ENCODE data around the gene SLFN5. TPM values are rescaled to one million over a fixed set of nuclear protein-coding genes. Genes with fewer than 3 reads are reported as not detected.
"Not testable (repeated sequence)": the region's sequence is repeated elsewhere in the genome, so short reads cannot be mapped to it uniquely, and the experiment has no call there.

Gene SLFN5
- total RNA-seq (2021; fragmentation: NEBNext Ultra II Directional; extraction: Animal tissue kit (Norgen Biotek cat#: 25700)): 10 to 100 TPM; 55.2 to 64.0 (median 56.1) TPM
- long read RNA-seq, full-length matches to known transcripts: 24 of 66 reads
- long read RNA-seq, partial matches to known transcripts: 22 of 66 reads
- long read RNA-seq, other reads (novel, unspliced or antisense): 20 of 66 reads

- Mint-ChIP-seq H3K27me3 (ENCODE audit: insufficient read depth) (peaks cover 4% of the 10 kb centered on the region), H3K4me1 (ENCODE audit: low read depth) (peaks cover 69% of the 10 kb centered on the region), H3K36me3 (ENCODE audit: low read depth) (peaks cover 12% of the 10 kb centered on the region), H3K9me3 (no peaks in the 10 kb centered on the region), H3K4me3 (peak within 1 kb of the TSS; percentile 98), H3K27ac (peak within 1 kb of the TSS; percentile 99)
- DNase-seq: peak; percentile 93
- no peak for TF ChIP-seq CTCF (IDR thresholded peaks at IDR 0.05)
Measured at GRCh38 chr17:35242805-35243560, at the start of gene SLFN5. SLFN5 (plus strand) TSS chr17:35243072; CDS start chr17:35258691, 15,619 bp downstream.

GRCh38 chr17:35194001-35194400 lies 48.9 kb upstream of the SLFN5 start, which contains the start of gene SLC35G3:
SLC35G3 (minus strand) TSS chr17:35194393; CDS start chr17:35194307, 86 bp downstream.
- not testable (repeated sequence) for H3K4me3 Mint-ChIP-seq; H3K27ac Mint-ChIP-seq; H3K36me3 Mint-ChIP-seq (ENCODE audit: low read depth); H3K27me3 Mint-ChIP-seq (ENCODE audit: insufficient read depth); H3K4me1 Mint-ChIP-seq (ENCODE audit: low read depth); DNase-seq
- H3K9me3 Mint-ChIP-seq: peaks cover 10% of the 10 kb centered on the region

- Mint-ChIP-seq H3K27me3 (ENCODE audit: insufficient read depth) (peaks cover 10% of the 10 kb centered on the region), H3K9me3 (peaks cover 14% of the 10 kb centered on the region)
- not testable (repeated sequence) for H3K36me3 Mint-ChIP-seq (ENCODE audit: low read depth); H3K4me1 Mint-ChIP-seq (ENCODE audit: low read depth); DNase-seq; H3K4me3 Mint-ChIP-seq; H3K27ac Mint-ChIP-seq
Measured at GRCh38 chr17:35195062-35195461, 47.8 kb upstream of the SLFN5 start.

- not testable (repeated sequence) for H3K36me3 Mint-ChIP-seq (ENCODE audit: low read depth); DNase-seq; H3K27me3 Mint-ChIP-seq (ENCODE audit: insufficient read depth); H3K27ac Mint-ChIP-seq; H3K4me3 Mint-ChIP-seq; H3K4me1 Mint-ChIP-seq (ENCODE audit: low read depth); H3K9me3 Mint-ChIP-seq
Measured at GRCh38 chr17:35202582-35202981, 40.3 kb upstream of the SLFN5 start.

GRCh38 chr17:35210741-35211140 lies 32.1 kb upstream of the SLFN5 start:
- Mint-ChIP-seq H3K9me3 (peaks cover 5% of the 10 kb centered on the region; the same call in 1 of the 2 replicates), H3K4me1 (ENCODE audit: low read depth) (no peaks in the 10 kb centered on the region), H3K4me3 (no peak overlapping the region), H3K36me3 (ENCODE audit: low read depth) (no peaks in the 10 kb centered on the region), H3K27me3 (ENCODE audit: insufficient read depth) (peaks cover 13% of the 10 kb centered on the region), H3K27ac (no peak overlapping the region)
- no peak for DNase-seq
- TF ChIP-seq CTCF (IDR thresholded peaks at IDR 0.05): no peak

- peaks cover 5% of the 10 kb centered on the region; the same call in 1 of the 2 replicates for H3K9me3 Mint-ChIP-seq
- H3K4me1 Mint-ChIP-seq (ENCODE audit: low read depth): no peaks in the 10 kb centered on the region
- peaks cover 16% of the 10 kb centered on the region for H3K27me3 Mint-ChIP-seq (ENCODE audit: insufficient read depth)
- no peaks in the 10 kb centered on the region for H3K36me3 Mint-ChIP-seq (ENCODE audit: low read depth)
- H3K27ac Mint-ChIP-seq: no peak overlapping the region
- no peak for TF ChIP-seq CTCF (IDR thresholded peaks at IDR 0.05)
- no peak overlapping the region for H3K4me3 Mint-ChIP-seq
- DNase-seq: no peak
Measured at GRCh38 chr17:35212668-35213067, 30.2 kb upstream of the SLFN5 start.

- H3K4me3 Mint-ChIP-seq: no peak overlapping the region
- H3K36me3 Mint-ChIP-seq (ENCODE audit: low read depth): no peaks in the 10 kb centered on the region
- H3K9me3 Mint-ChIP-seq: peaks cover 5% of the 10 kb centered on the region; the same call in 1 of the 2 replicates
- H3K4me1 Mint-ChIP-seq (ENCODE audit: low read depth): no peaks in the 10 kb centered on the region
- no peak for TF ChIP-seq CTCF (IDR thresholded peaks at IDR 0.05)
- H3K27ac Mint-ChIP-seq: no peak overlapping the region
- peaks cover 16% of the 10 kb centered on the region for H3K27me3 Mint-ChIP-seq (ENCODE audit: insufficient read depth)
- no peak for DNase-seq
Measured at GRCh38 chr17:35213412-35213940, 29.4 kb upstream of the SLFN5 start.

Measured in HFFc6 (cell line).